Measurements from ENCODE around the gene GMCL2. TPM values are rescaled to one million over a fixed set of nuclear protein-coding genes. Genes with fewer than 3 reads are reported as not detected.

GMCL2 gene
- total RNA-seq, 1 experiment from 2014 or later: not detected

DNA sequence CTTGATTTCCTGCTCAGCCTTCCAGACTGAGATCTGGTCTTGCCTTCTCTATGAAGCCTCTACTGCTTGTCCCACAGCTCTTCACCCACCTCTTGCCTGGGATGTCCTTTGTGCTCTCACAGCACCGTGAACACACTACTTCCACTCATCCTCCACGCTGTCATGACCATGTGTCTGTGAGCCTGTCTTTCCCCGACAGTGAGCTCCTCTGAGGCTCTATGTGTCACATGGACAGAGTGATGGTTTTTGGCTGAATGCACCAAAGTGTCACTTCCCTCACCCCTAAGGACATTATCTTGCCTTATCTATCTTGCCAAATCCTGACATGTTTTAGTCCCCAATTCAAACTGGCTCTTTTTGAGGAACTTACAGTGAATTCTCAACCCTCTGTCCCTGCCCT, 34.1 kb upstream of the GMCL2 start:
- no peaks in the 10 kb centered on the region for H3K9me3 ChIP-seq (ENCODE audit: control insufficient read depth, low read depth, low read length)
- no peak overlapping the region for H2AFZ ChIP-seq (ENCODE audit: low read length)
- H3K9ac ChIP-seq (ENCODE audit: extremely low read depth, insufficient read length, low read length): no peak overlapping the region
- H2BK5ac ChIP-seq (ENCODE audit: insufficient read length, low read length): no peak overlapping the region
- Mint-ChIP-seq H3K9me3 (no peaks in the 10 kb centered on the region), H3K27me3 (ENCODE audit: low read depth) (no peaks in the 10 kb centered on the region), H3K4me1 (peaks cover 19 to 20% of the 10 kb centered on the region in 2 experiments), H3K4me3 (no peak overlapping the region), H3K27ac (peak overlapping the region in 1 of 3 experiments; percentile 14; a peak in 2 of 7 replicates), H3K36me3 (ENCODE audit: insufficient read depth in 1 of 3, low read depth in 3 of 3) (peaks cover 23 to 75% (median 55%) of the 10 kb centered on the region in 3 experiments; a peak in 6 of 7 replicates)
- H3K4me1 ChIP-seq (ENCODE audit: insufficient read depth, low read length): peaks cover 2% of the 10 kb centered on the region; the same call in 1 of the 2 replicates
- H2BK15ac ChIP-seq (ENCODE audit: low read depth, low read length): no peak overlapping the region
- no peak overlapping the region for H2BK20ac ChIP-seq (ENCODE audit: low read depth, low read length, poor library complexity, severe bottlenecking)
- H3K14ac ChIP-seq (ENCODE audit: insufficient read depth, low read length): no peak overlapping the region
- WGBS (ENCODE audit: extremely low coverage, insufficient read length, low lambda C conversion rate): no CpG with 5 or more reads among the region's 3 CpGs
- H3K56ac ChIP-seq (ENCODE audit: insufficient read length, low read depth, low read length): no peak overlapping the region
- no peak overlapping the region for H3K27ac ChIP-seq (ENCODE audit: insufficient read length, low read depth, low read length)
- no peak overlapping the region for H3T11ph ChIP-seq (ENCODE audit: low read length)
- TF ChIP-seq, protein P1, sequence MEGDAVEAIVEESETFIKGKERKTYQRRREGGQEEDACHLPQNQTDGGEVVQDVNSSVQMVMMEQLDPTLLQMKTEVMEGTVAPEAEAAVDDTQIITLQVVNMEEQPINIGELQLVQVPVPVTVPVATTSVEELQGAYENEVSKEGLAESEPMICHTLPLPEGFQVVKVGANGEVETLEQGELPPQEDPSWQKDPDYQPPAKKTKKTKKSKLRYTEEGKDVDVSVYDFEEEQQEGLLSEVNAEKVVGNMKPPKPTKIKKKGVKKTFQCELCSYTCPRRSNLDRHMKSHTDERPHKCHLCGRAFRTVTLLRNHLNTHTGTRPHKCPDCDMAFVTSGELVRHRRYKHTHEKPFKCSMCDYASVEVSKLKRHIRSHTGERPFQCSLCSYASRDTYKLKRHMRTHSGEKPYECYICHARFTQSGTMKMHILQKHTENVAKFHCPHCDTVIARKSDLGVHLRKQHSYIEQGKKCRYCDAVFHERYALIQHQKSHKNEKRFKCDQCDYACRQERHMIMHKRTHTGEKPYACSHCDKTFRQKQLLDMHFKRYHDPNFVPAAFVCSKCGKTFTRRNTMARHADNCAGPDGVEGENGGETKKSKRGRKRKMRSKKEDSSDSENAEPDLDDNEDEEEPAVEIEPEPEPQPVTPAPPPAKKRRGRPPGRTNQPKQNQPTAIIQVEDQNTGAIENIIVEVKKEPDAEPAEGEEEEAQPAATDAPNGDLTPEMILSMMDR (conservative IDR thresholded peaks at IDR 0.05): no peak
- no peak overlapping the region for H2BK12ac ChIP-seq (ENCODE audit: insufficient read length, low read depth, low read length)
- H3K4me2 ChIP-seq (ENCODE audit: insufficient read depth, insufficient read length, low read length): no peak overlapping the region
- DNase-seq: no peak
- no peak overlapping the region for H2AK5ac ChIP-seq (ENCODE audit: insufficient read length, low read length)
- no peaks in the 10 kb centered on the region for H3K79me2 ChIP-seq (ENCODE audit: insufficient read depth, low read length)
- no peak overlapping the region for H3K4ac ChIP-seq (ENCODE audit: low read depth, low read length)
- no peaks in the 10 kb centered on the region for H3K79me1 ChIP-seq (ENCODE audit: insufficient read depth, low read depth, low read length, poor library complexity, severe bottlenecking)
- H3K23me2 ChIP-seq (ENCODE audit: insufficient read length, low read depth, low read length, poor library complexity, severe bottlenecking): no peaks in the 10 kb centered on the region
- H4K5ac ChIP-seq (ENCODE audit: insufficient read length, low read depth, low read length): no peak overlapping the region
- peaks cover 3% of the 10 kb centered on the region for H4K20me1 ChIP-seq (ENCODE audit: control insufficient read depth, insufficient read depth, insufficient read length)
- H3K27me3 ChIP-seq (ENCODE audit: insufficient read depth, low read length): no peaks in the 10 kb centered on the region
- no peak overlapping the region for H3K23ac ChIP-seq (ENCODE audit: insufficient read length, low read depth, low read length)
- no peak overlapping the region for H2BK120ac ChIP-seq (ENCODE audit: low read depth, low read length, poor library complexity, severe bottlenecking)
- H4K8ac ChIP-seq (replicated peaks; ENCODE audit: insufficient read length, low read depth, low read length): no peak overlapping the region
- H4K91ac ChIP-seq (ENCODE audit: insufficient read length, low read depth, low read length): no peak overlapping the region
- no peak overlapping the region for H3K18ac ChIP-seq (ENCODE audit: insufficient read length, low read depth, low read length)

Measured in H9 (cell line).